WI38 (cell line): ENCODE measurements around the gene DTNB.

ENCODE experiments used
- H3K4me3 ChIP-seq: 2 replicates; pipeline ENCODE4 v1.5.1; 2011; ENCODE audit warnings: low read depth, mild to moderate bottlenecking, control low read depth, low read length
- CTCF ChIP-seq: IDR thresholded peaks from 2 replicates; pipeline ENCODE4 v1.5.1; 2012; ENCODE audit warnings: low read depth, mild to moderate bottlenecking, control low read depth, low read length

DTNB gene

DNA sequence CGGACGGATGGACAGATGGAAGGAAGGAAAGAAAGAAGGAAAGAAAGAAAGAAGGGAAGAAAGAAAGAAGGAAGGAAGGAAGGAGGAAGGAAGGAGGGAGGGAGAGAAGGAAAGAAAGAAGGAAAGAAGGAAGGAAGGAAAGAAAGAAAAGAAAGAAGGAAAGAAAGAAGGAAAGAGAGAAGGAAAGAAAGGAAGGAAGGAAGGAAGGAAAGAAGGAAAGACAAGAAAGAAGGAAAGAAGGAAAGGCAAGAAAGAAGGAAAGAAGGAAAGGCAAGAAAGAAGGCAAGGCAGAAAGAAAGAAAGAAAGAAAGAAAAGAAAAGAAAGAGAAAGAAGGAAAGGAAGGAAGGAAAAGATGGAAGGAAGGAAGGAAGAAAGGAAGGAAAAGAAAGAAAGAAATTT lies 169.1 kb downstream of the DTNB start:
- TF ChIP-seq CTCF, result no peak
- no peak overlapping the region for H3K4me3 ChIP-seq

GRCh38 chr2:25499157-25499556 lies 174.2 kb downstream of the DTNB start:
- no peak overlapping the region for H3K4me3 ChIP-seq
- no peak for TF ChIP-seq CTCF

DNA sequence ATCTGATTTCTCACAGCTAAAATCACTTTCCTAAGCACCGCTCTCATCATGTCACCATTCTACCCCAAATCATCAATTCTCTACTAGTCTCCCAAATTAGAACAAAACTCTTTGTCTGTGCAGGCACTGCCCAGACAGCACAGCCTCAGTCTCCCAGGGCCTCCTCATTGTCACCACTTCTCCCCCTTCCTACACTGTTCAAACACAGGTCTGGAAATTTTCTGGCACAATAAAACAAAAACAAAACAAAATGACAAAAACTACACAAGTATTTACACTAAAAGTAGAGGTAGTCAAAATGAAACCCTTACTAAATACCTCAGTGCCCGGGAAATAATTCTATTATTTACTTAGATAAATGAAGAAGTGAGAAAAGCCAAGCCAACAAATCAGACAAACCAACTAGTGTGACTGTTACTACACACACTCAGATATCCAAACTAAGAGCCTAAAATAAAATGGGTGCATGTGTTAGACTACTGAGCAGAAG lies 175.4 kb downstream of the DTNB start:
- no peak for TF ChIP-seq CTCF
- H3K4me3 ChIP-seq, result no peak overlapping the region

DNA sequence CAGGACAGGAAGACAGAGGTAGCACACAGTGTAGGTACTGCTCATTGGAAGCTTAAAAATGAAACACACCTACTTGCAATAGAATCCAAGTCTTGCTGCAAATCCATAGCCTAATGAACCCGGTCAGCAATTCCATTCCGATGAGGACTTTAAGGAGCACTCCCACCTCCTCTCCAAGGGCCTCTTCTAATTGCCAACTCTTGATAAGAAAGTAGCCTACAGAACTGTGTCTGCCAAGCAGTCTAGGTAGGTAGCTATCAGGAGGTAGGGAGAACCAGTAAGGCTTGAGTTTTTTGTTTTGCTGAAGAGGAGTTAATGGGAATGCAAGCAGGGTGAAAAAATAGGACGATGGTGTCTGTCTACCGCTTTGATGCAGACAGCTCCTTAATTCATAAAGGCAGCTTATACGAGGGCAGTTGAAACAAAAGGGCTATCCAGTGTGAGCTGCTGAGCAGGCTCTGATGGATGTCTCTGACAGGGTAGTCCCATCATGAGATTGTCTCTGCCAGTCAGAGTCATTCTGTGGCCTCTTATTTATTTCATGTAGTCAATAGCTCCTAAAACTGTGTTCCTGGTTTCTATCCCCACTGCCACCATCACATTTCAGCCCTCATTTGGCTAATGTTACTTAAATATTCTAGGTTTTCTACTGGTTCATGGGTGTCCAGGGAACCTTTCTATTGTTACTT lies 176.0 kb downstream of the DTNB start:
- H3K4me3 ChIP-seq, result no peak overlapping the region
- no peak for TF ChIP-seq CTCF

GRCh38 chr2:25494616-25495015 lies 178.8 kb downstream of the DTNB start:
- H3K4me3 ChIP-seq, result no peak overlapping the region
- TF ChIP-seq CTCF, result no peak

GRCh38 chr2:25493207-25493606 lies 180.2 kb downstream of the DTNB start:
- no peak for TF ChIP-seq CTCF
- no peak overlapping the region for H3K4me3 ChIP-seq

DNA sequence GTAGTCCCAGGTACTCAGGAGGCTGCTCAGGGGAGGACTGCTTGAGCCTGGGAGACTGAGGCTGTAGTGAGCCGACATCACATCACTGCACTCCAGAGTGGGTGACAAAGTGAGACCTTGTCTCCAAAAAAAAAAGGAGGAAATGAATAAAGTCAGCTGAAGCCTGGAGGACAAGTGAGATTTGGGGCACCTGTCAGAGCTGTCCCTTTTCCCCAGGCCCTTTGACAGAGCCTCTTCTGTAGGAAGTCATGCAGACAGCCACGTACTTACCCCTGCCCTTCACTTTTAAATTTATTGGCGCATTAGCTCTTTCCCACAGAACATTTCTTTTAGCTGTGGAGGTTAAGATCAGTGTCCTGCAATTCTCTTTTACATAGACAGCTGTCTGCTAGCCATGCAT lies 180.7 kb downstream of the DTNB start:
- no peak for TF ChIP-seq CTCF
- H3K4me3 ChIP-seq, result no peak overlapping the region
